HCT116 (cell line): ENCODE results near the gene C20orf144.

Experiments
- CEBPB ChIP-seq: IDR thresholded peaks from 2 replicates; pipeline ENCODE4 v1.6.1; 2012; ENCODE audit warnings: low read depth
- EGR1 ChIP-seq: IDR thresholded peaks from 2 replicates; pipeline ENCODE4 v1.6.1; 2012; ENCODE audit warnings: low read depth
- SIN3A ChIP-seq: IDR thresholded peaks from 2 replicates; pipeline ENCODE4 v1.6.1; 2012; ENCODE audit warnings: low read depth
- ZNF274 ChIP-seq: fragments of 200-500 bp; sonication (Bioruptor generic); IDR thresholded peaks from 2 replicates; pipeline ENCODE4 v1.6.1; 2014; ENCODE audit warnings: mild to moderate bottlenecking, low read depth, low read length, inconsistent platforms
- TF ChIP-seq, protein P1 (sequence below): IDR thresholded peaks from 2 replicates; pipeline ENCODE4 v1.6.1; 2011; ENCODE audit warnings: mild to moderate bottlenecking, low read length, moderate library complexity; ENCODE audit not compliant: insufficient replicate concordance; ENCODE audit errors: extremely low read depth
- TF ChIP-seq, protein P2 (sequence below), 3 experiments: fragments of 200-600 bp in 1 of 3; sonication (generic) in 1 of 3; IDR thresholded peaks in 2 of 3; conservative IDR thresholded peaks in 1 of 3; 2 replicates each; pipeline ENCODE4 v1.5.1; 2012 to 2017; ENCODE audit warnings: low read depth in 2 of 3, low read length in 2 of 3, antibody characterized with exemption in 1 of 3, borderline replicate concordance in 1 of 3, control low read depth in 1 of 3, mild to moderate bottlenecking in 1 of 3, mixed read lengths in 1 of 3, mixed run types in 1 of 3, moderate library complexity in 1 of 3; ENCODE audit not compliant: insufficient read depth in 1 of 3
- TF ChIP-seq, protein P3 (sequence below): IDR thresholded peaks from 2 replicates; pipeline ENCODE4 v1.6.1; 2012; ENCODE audit warnings: low read depth

DNA sequence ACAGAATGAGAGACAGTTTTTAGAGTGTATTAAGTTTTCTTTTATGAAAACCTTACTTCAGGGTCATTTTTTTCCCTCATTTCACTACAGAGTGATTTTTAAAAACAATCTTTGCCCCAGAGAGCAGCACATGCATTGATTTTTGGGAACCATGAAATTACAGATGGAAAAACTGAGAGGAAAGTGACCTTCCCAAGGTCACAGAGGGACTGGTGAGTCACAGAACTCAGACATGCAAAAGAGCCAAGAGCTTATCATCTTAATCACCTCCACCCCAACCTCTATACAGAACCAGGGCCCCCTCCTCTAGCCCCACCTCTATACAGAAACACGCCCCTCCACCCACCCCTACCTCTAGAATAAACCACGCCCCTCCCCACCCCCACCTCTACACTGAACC, 47.3 kb downstream of the C20orf144 start:
- TF ChIP-seq, protein P1, sequence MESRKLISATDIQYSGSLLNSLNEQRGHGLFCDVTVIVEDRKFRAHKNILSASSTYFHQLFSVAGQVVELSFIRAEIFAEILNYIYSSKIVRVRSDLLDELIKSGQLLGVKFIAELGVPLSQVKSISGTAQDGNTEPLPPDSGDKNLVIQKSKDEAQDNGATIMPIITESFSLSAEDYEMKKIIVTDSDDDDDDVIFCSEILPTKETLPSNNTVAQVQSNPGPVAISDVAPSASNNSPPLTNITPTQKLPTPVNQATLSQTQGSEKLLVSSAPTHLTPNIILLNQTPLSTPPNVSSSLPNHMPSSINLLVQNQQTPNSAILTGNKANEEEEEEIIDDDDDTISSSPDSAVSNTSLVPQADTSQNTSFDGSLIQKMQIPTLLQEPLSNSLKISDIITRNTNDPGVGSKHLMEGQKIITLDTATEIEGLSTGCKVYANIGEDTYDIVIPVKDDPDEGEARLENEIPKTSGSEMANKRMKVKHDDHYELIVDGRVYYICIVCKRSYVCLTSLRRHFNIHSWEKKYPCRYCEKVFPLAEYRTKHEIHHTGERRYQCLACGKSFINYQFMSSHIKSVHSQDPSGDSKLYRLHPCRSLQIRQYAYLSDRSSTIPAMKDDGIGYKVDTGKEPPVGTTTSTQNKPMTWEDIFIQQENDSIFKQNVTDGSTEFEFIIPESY, result no peak
- TF ChIP-seq EGR1, result no peak
- TF ChIP-seq, protein P2, sequence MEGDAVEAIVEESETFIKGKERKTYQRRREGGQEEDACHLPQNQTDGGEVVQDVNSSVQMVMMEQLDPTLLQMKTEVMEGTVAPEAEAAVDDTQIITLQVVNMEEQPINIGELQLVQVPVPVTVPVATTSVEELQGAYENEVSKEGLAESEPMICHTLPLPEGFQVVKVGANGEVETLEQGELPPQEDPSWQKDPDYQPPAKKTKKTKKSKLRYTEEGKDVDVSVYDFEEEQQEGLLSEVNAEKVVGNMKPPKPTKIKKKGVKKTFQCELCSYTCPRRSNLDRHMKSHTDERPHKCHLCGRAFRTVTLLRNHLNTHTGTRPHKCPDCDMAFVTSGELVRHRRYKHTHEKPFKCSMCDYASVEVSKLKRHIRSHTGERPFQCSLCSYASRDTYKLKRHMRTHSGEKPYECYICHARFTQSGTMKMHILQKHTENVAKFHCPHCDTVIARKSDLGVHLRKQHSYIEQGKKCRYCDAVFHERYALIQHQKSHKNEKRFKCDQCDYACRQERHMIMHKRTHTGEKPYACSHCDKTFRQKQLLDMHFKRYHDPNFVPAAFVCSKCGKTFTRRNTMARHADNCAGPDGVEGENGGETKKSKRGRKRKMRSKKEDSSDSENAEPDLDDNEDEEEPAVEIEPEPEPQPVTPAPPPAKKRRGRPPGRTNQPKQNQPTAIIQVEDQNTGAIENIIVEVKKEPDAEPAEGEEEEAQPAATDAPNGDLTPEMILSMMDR (IDR thresholded peaks at IDR 0.05 in 2 of 3, conservative IDR thresholded peaks at IDR 0.05 in 1 of 3; ENCODE audit: borderline replicate concordance in 1 of 3, insufficient read depth in 1 of 3, low read depth in 2 of 3, low read length in 2 of 3), result no peak
- TF ChIP-seq CEBPB, result no peak
- no peak for TF ChIP-seq ZNF274
- TF ChIP-seq, protein P3, sequence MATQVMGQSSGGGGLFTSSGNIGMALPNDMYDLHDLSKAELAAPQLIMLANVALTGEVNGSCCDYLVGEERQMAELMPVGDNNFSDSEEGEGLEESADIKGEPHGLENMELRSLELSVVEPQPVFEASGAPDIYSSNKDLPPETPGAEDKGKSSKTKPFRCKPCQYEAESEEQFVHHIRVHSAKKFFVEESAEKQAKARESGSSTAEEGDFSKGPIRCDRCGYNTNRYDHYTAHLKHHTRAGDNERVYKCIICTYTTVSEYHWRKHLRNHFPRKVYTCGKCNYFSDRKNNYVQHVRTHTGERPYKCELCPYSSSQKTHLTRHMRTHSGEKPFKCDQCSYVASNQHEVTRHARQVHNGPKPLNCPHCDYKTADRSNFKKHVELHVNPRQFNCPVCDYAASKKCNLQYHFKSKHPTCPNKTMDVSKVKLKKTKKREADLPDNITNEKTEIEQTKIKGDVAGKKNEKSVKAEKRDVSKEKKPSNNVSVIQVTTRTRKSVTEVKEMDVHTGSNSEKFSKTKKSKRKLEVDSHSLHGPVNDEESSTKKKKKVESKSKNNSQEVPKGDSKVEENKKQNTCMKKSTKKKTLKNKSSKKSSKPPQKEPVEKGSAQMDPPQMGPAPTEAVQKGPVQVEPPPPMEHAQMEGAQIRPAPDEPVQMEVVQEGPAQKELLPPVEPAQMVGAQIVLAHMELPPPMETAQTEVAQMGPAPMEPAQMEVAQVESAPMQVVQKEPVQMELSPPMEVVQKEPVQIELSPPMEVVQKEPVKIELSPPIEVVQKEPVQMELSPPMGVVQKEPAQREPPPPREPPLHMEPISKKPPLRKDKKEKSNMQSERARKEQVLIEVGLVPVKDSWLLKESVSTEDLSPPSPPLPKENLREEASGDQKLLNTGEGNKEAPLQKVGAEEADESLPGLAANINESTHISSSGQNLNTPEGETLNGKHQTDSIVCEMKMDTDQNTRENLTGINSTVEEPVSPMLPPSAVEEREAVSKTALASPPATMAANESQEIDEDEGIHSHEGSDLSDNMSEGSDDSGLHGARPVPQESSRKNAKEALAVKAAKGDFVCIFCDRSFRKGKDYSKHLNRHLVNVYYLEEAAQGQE, result no peak
- TF ChIP-seq SIN3A, result no peak
